H1 (cell line): ENCODE measurements around the gene KPNA4. TPM values are rescaled to one million over a fixed set of nuclear protein-coding genes. Genes with fewer than 3 reads are reported as not detected.

Experiments used
- CTCF ChIA-PET: fragments of 300-600 bp; sonication (Branson Sonifier 250); formaldehyde crosslinking; loops from one replicate; lab custom pipeline; 2021; ENCODE audit not compliant: partially characterized antibody; lab: Charles Lee
- POLR2A ChIA-PET: fragments of 300-600 bp; sonication (Branson Sonifier 250); formaldehyde crosslinking; loops from one replicate; lab custom pipeline; 2021; ENCODE audit warnings: inconsistent platforms; ENCODE audit not compliant: partially characterized antibody; lab: Charles Lee
- DNase-seq, 2 experiments: peaks; one replicate each; pipeline versions ENCODE4 v3.0.0 to v3.0.0-alpha.2; 2010 to 2022; ENCODE audit warnings: low spot score in 2 of 2, low read depth in 1 of 2, mixed read lengths in 1 of 2
- FAIRE-seq: peaks from 2 replicates; lab custom pipeline; 2011; peaks lifted over from hg19 to GRCh38; lab: Jason Lieb, UNC
- H2AFZ ChIP-seq: 2 replicates; pipeline ENCODE4 v1.8.1; 2012; ENCODE audit warnings: low read length, inconsistent platforms
- H2AK5ac ChIP-seq: 2 replicates; pipeline ENCODE4 v1.6.1; 2013; ENCODE audit warnings: low read depth, low read length
- H2BK120ac ChIP-seq: replicated peaks from 2 replicates; pipeline ENCODE3; 2013; ENCODE audit warnings: low read depth, low read length, inconsistent platforms
- H2BK12ac ChIP-seq: 2 replicates; pipeline ENCODE4 v1.6.1; 2013; ENCODE audit warnings: low read depth, low read length
- H2BK15ac ChIP-seq: 2 replicates; pipeline ENCODE4 v1.6.1; 2013; ENCODE audit warnings: low read length
- H2BK20ac ChIP-seq: 2 replicates; pipeline ENCODE4 v1.6.1; 2013; ENCODE audit warnings: low read length
- H2BK5ac ChIP-seq: 2 replicates; pipeline ENCODE4 v1.6.1; 2013; ENCODE audit warnings: low read depth, low read length
- H3K14ac ChIP-seq: 2 replicates; pipeline ENCODE4 v1.6.1; 2013; ENCODE audit warnings: inconsistent platforms; ENCODE audit not compliant: insufficient read length
- H3K18ac ChIP-seq: 2 replicates; pipeline ENCODE4 v1.6.1; 2013; ENCODE audit warnings: low read length; ENCODE audit errors: extremely low read depth
- H3K23ac ChIP-seq: 2 replicates; pipeline ENCODE4 v1.6.1; 2013; ENCODE audit warnings: inconsistent platforms; ENCODE audit not compliant: insufficient read length
- H3K23me2 ChIP-seq: 2 replicates; pipeline ENCODE4 v1.6.1; 2013; ENCODE audit warnings: low read depth, low read length
- H3K27ac ChIP-seq: 2 replicates; pipeline ENCODE4 v1.6.1; 2011; ENCODE audit warnings: low read depth, low read length, inconsistent platforms
- H3K27me3 ChIP-seq, 4 experiments: replicated peaks in 1 of 4; 1 replicate in 1 of 4; 2 replicates in 3 of 4; pipeline versions ENCODE4 v1.6.1 to v1.8.1; 2011 to 2013; ENCODE audit warnings: low read length in 3 of 4, mild to moderate bottlenecking in 3 of 4, inconsistent platforms in 2 of 4, mixed read lengths in 2 of 4, moderate library complexity in 1 of 4; ENCODE audit not compliant: control insufficient read depth in 3 of 4, insufficient read depth in 3 of 4; ENCODE audit errors: extremely low read depth in 1 of 4
- H3K36me3 ChIP-seq, 4 experiments: 2 replicates each; pipeline versions ENCODE4 v1.6.1 to v1.8.1; 2011 to 2013; ENCODE audit warnings: mild to moderate bottlenecking in 4 of 4, low read length in 3 of 4, moderate library complexity in 2 of 4, control low read depth in 1 of 4, inconsistent platforms in 1 of 4; ENCODE audit not compliant: insufficient read depth in 4 of 4, control insufficient read depth in 2 of 4
- H3K4ac ChIP-seq: replicated peaks from 2 replicates; pipeline ENCODE3; 2013; ENCODE audit warnings: low read length, low read depth, mixed read lengths, inconsistent platforms; ENCODE audit not compliant: insufficient read length
- H3K4me1 ChIP-seq, 4 experiments: replicated peaks in 1 of 4; 1 replicate in 1 of 4; 2 replicates in 3 of 4; pipeline versions ENCODE4 v1.6.1 to v1.8.1; 2011 to 2013; ENCODE audit warnings: low read length in 3 of 4, inconsistent platforms in 2 of 4, mixed read lengths in 1 of 4; ENCODE audit not compliant: insufficient read depth in 4 of 4, control insufficient read depth in 3 of 4
- H3K4me2 ChIP-seq, 2 experiments: 2 replicates each; pipeline versions ENCODE4 v1.6.1 to v1.8.1; 2011 to 2013; ENCODE audit warnings: low read depth in 2 of 2, low read length in 2 of 2, control low read depth in 1 of 2, inconsistent platforms in 1 of 2, mild to moderate bottlenecking in 1 of 2; ENCODE audit not compliant: insufficient read depth in 1 of 2
- H3K4me3 ChIP-seq, 4 experiments: fragments of 200-600, 300-600 bp in 1 of 4; sonication (generic), shearing (Covaris generic), sonication (Bioruptor Twin) in 1 of 4; 2 replicates each; pipeline versions ENCODE4 v1.5.1 to v1.8.1; 2011 to 2016; ENCODE audit warnings: low read length in 4 of 4, low read depth in 3 of 4, control low read depth in 2 of 4, inconsistent platforms in 2 of 4, mild to moderate bottlenecking in 2 of 4, mixed read lengths in 1 of 4, moderate library complexity in 1 of 4; ENCODE audit not compliant: insufficient read depth in 2 of 4; ENCODE audit errors: extremely low read depth in 1 of 4
- H3K56ac ChIP-seq: replicated peaks from 2 replicates; pipeline ENCODE3; 2013; ENCODE audit warnings: low read depth, mild to moderate bottlenecking, mixed read lengths, low read length, inconsistent platforms; ENCODE audit not compliant: insufficient read length
- H3K79me1 ChIP-seq: 2 replicates; pipeline ENCODE4 v1.6.1; 2013; ENCODE audit warnings: low read depth, low read length, control low read depth
- H3K79me2 ChIP-seq, 2 experiments: 2 replicates each; pipeline versions ENCODE4 v1.6.1 to v1.8.1; 2012 to 2013; ENCODE audit warnings: low read length in 2 of 2, mild to moderate bottlenecking in 2 of 2, inconsistent platforms in 1 of 2; ENCODE audit not compliant: insufficient read depth in 2 of 2, control insufficient read depth in 1 of 2
- H3K9ac ChIP-seq, 4 experiments: replicated peaks in 1 of 4; 1 replicate in 1 of 4; 2 replicates in 3 of 4; pipeline versions ENCODE4 v1.6.1 to v1.8.1; 2011 to 2013; ENCODE audit warnings: low read depth in 3 of 4, low read length in 3 of 4, control low read depth in 2 of 4, mild to moderate bottlenecking in 2 of 4, moderate library complexity in 2 of 4, inconsistent platforms in 1 of 4; ENCODE audit errors: extremely low read depth in 1 of 4
- H3K9me3 ChIP-seq, 2 experiments: 2 replicates each; pipeline versions ENCODE4 v1.6.1 to v1.8.1; 2012 to 2013; ENCODE audit warnings: mild to moderate bottlenecking in 2 of 2, moderate library complexity in 2 of 2, control low read depth in 1 of 2, inconsistent platforms in 1 of 2, low read depth in 1 of 2, low read length in 1 of 2, mixed read lengths in 1 of 2; ENCODE audit not compliant: insufficient read depth in 2 of 2
- H4K20me1 ChIP-seq, 2 experiments: replicated peaks in 1 of 2; 2 replicates each; pipeline versions ENCODE3 to v1.8.1; 2011 to 2013; ENCODE audit warnings: inconsistent platforms in 2 of 2, low read length in 2 of 2, mild to moderate bottlenecking in 1 of 2; ENCODE audit not compliant: insufficient read depth in 2 of 2, control insufficient read depth in 1 of 2
- H4K5ac ChIP-seq: 2 replicates; pipeline ENCODE4 v1.6.1; 2013; ENCODE audit warnings: low read length, low read depth, mixed read lengths, inconsistent platforms; ENCODE audit not compliant: insufficient read length
- H4K8ac ChIP-seq: 2 replicates; pipeline ENCODE4 v1.8.0; 2013; ENCODE audit warnings: mild to moderate bottlenecking, moderate library complexity, low read length, inconsistent platforms; ENCODE audit not compliant: insufficient read depth; ENCODE audit errors: extremely low read depth
- H4K91ac ChIP-seq: replicated peaks from 2 replicates; pipeline ENCODE3; 2013; ENCODE audit warnings: low read length, mixed read lengths, inconsistent platforms; ENCODE audit not compliant: insufficient read length
- CTCF ChIP-seq, 3 experiments: IDR thresholded peaks; 1 replicate in 2 of 3; 2 replicates in 1 of 3; pipeline versions ENCODE4 v1.5.1 to v1.6.1; 2011; ENCODE audit warnings: low read length in 3 of 3, mild to moderate bottlenecking in 3 of 3, inconsistent platforms in 2 of 3, low read depth in 1 of 3, moderate library complexity in 1 of 3; ENCODE audit not compliant: insufficient read depth in 1 of 3; ENCODE audit errors: control extremely low read depth in 1 of 3
- EGR1 ChIP-seq: IDR thresholded peaks from 2 replicates; pipeline ENCODE4 v1.6.1; 2011; ENCODE audit warnings: low read depth, low read length, borderline replicate concordance
- EP300 ChIP-seq, 2 experiments: IDR thresholded peaks; 1 replicate in 1 of 2; 2 replicates in 1 of 2; pipeline ENCODE4 v1.6.1; 2011 to 2012; ENCODE audit warnings: low read depth in 2 of 2, low read length in 2 of 2, mild to moderate bottlenecking in 2 of 2, borderline replicate concordance in 1 of 2, inconsistent platforms in 1 of 2, moderate library complexity in 1 of 2
- KDM5A ChIP-seq: fragments of 200-600 bp; IDR thresholded peaks from 2 replicates; pipeline ENCODE4 v1.7.1; 2012; ENCODE audit warnings: mild to moderate bottlenecking, low read length, inconsistent platforms, mixed read lengths
- MAX ChIP-seq: IDR thresholded peaks from 2 replicates; pipeline ENCODE4 v1.6.1; 2012; ENCODE audit warnings: inconsistent platforms
- RXRA ChIP-seq: IDR thresholded peaks from 2 replicates; pipeline ENCODE4 v1.6.1; 2011; ENCODE audit warnings: low read depth, mild to moderate bottlenecking, low read length, moderate library complexity; ENCODE audit not compliant: insufficient read depth
- SIX5 ChIP-seq: IDR thresholded peaks from 2 replicates; pipeline ENCODE4 v1.6.1; 2011; ENCODE audit warnings: mild to moderate bottlenecking, low read depth, low read length
- TAF1 ChIP-seq: IDR thresholded peaks from 2 replicates; pipeline ENCODE4 v1.6.1; 2011; ENCODE audit warnings: mild to moderate bottlenecking, low read depth, low read length
- TCF12 ChIP-seq: IDR thresholded peaks from 2 replicates; pipeline ENCODE4 v1.6.1; 2011; ENCODE audit warnings: low read depth, mild to moderate bottlenecking, low read length
- TEAD4 ChIP-seq: IDR thresholded peaks from 2 replicates; pipeline ENCODE4 v1.6.1; 2012; ENCODE audit warnings: low read depth, low read length, inconsistent platforms, mixed read lengths
- USF2 ChIP-seq: IDR thresholded peaks from 2 replicates; pipeline ENCODE4 v1.6.1; 2011; ENCODE audit warnings: low read length, improper control_type of control experiment
- WGBS, 2 experiments: shearing (Covaris generic) in 1 of 2; methylation state at CpG; one replicate each; pipeline versions ENCODE4 v1.1.6 to v1.1.7; 2013 to 2015; ENCODE audit warnings: low lambda C conversion rate in 2 of 2, mixed read lengths in 2 of 2, inconsistent platforms in 1 of 2, low coverage in 1 of 2, missing lambda C conversion rate in 1 of 2; ENCODE audit not compliant: insufficient replicate concordance in 2 of 2, insufficient coverage in 1 of 2, insufficient read length in 1 of 2; ENCODE audit errors: extremely low coverage in 1 of 2, missing lambda C conversion rate in 1 of 2; 5-methylcytosine and 5-hydroxymethylcytosine counted together
- polyA plus RNA-seq, 7 experiments: library from polyadenylated mRNA; depleted of rRNA in 3 of 7; stranded (reverse) in 5 of 7; unstranded in 2 of 7; fragments of >200 nt in 5 of 7; fragments of 200-250 nt in 2 of 7; gene quantifications; 1 replicate in 5 of 7; 2 replicates in 1 of 7; 4 replicates in 1 of 7; pipeline versions ENCODE4 v1.2.1 to v1.2.3, GENCODE V29; 2011 to 2013; ENCODE audit warnings: missing spikeins in 2 of 7, mixed read lengths in 2 of 7
- total RNA-seq: library from RNA; stranded (reverse); fragmentation: NEBNext Ultra II Directional; extraction: Animal tissue kit (Norgen Biotek cat#: 25700); gene quantifications from 2 replicates; pipeline ENCODE4 v1.2.1, GENCODE V29; 2021

The KPNA4 gene
- total and polyA plus RNA-seq, 2 of the 8 experiments (the other 6 are each of a cell fraction or from before 2014, with no cell fraction given), result 13.2 to 81.9 TPM

GRCh38 chr3:160501325-160501724, 64.0 kb downstream of the KPNA4 start:
- H3K9ac ChIP-seq, result no peak overlapping the region
- no peak overlapping the region for H4K8ac ChIP-seq
- no peaks in the 10 kb centered on the region for H3K27me3 ChIP-seq
- DNase-seq, result no peak
- no peak for FAIRE-seq
- peaks cover 0 to under 1% of the 10 kb centered on the region in 2 experiments for H4K20me1 ChIP-seq
- ChIA-PET POLR2A (no interaction called here), CTCF (no interaction called here)
- H3K4me1 ChIP-seq, result no peaks in the 10 kb centered on the region
- H2BK12ac ChIP-seq, result no peak overlapping the region
- 96% methylated on average over 3 of the region's 3 CpGs; no CpG with 5 or more reads in 1 of the 2 experiments for WGBS, 2 experiments
- H3K9me3 ChIP-seq, result no peaks in the 10 kb centered on the region
- no peak overlapping the region for H2AFZ ChIP-seq
- H2BK20ac ChIP-seq, result no peak overlapping the region
- no peak overlapping the region for H2BK5ac ChIP-seq
- no peak overlapping the region for H2BK15ac ChIP-seq
- H2BK120ac ChIP-seq, result no peak overlapping the region
- H3K4me3 ChIP-seq, result no peak overlapping the region
- H3K4me2 ChIP-seq, result no peak overlapping the region
- H3K36me3 ChIP-seq, result peaks cover 0 to 53% (median 16%) of the 10 kb centered on the region in 4 experiments; a peak in 6 of 8 replicates
- H3K56ac ChIP-seq, result no peak overlapping the region
- no peak overlapping the region for H3K18ac ChIP-seq
- H3K79me1 ChIP-seq, result no peaks in the 10 kb centered on the region
- H3K79me2 ChIP-seq, result no peaks in the 10 kb centered on the region
- H4K91ac ChIP-seq, result no peak overlapping the region
- H3K23me2 ChIP-seq, result no peaks in the 10 kb centered on the region
- no peak overlapping the region for H4K5ac ChIP-seq
- H3K4ac ChIP-seq, result no peak overlapping the region
- H2AK5ac ChIP-seq, result no peak overlapping the region
- no peak overlapping the region for H3K23ac ChIP-seq
- H3K27ac ChIP-seq, result no peak overlapping the region
- no peak overlapping the region for H3K14ac ChIP-seq
- TF ChIP-seq EGR1 (no peak), KDM5A (no peak), RXRA (no peak), EP300 (IDR thresholded peaks at IDR 0.05; ENCODE audit: borderline replicate concordance in 1 of 2, low read depth in 2 of 2, low read length in 2 of 2) (no peak), TCF12 (no peak), CTCF (IDR thresholded peaks at IDR 0.05; ENCODE audit: control extremely low read depth in 1 of 3, insufficient read depth in 1 of 3, low read depth in 1 of 3, low read length in 3 of 3) (no peak), USF2 (no peak), SIX5 (no peak), TEAD4 (no peak), TAF1 (no peak), MAX (no peak)
